ENCODE measurements around the gene SCCPDH.

- TF ChIP-seq EZH2phosphoT487 (IDR thresholded peaks at IDR 0.05; ENCODE audit: low read depth): no peak
- TF ChIP-seq CTCF (IDR thresholded peaks at IDR 0.05; ENCODE audit: low read depth, low read length): no peak
Measured at GRCh38 chr1:246790833-246791232, 66.6 kb downstream of the SCCPDH start.
